K562 (cell line): ENCODE data around the gene WFIKKN2. TPM values are rescaled to one million over a fixed set of nuclear protein-coding genes. Genes with fewer than 3 reads are reported as not detected.

ENCODE experiments used
- ARID3B ChIP-seq: fragments of 250-450 bp; sonication (Bioruptor Pico); IDR thresholded peaks from 2 replicates; pipeline ENCODE4 v1.4.0; 2020; ENCODE audit warnings: borderline replicate concordance
- BHLHE40 ChIP-seq: IDR thresholded peaks from 2 replicates; pipeline ENCODE4 v1.6.1; 2011; ENCODE audit warnings: low read length, improper control_type of control experiment
- CREB3 ChIP-seq: fragments of 450-650 bp; conservative IDR thresholded peaks from 2 replicates; pipeline ENCODE4 v1.6.1; 2016; ENCODE audit warnings: missing genetic modification characterization, low read depth, mild to moderate bottlenecking, missing compliant biosample characterization, moderate library complexity
- E2F6 ChIP-seq, 2 experiments: IDR thresholded peaks; 2 replicates each; pipeline ENCODE4 v1.6.1; 2011; ENCODE audit warnings: borderline replicate concordance in 1 of 2, control low read depth in 1 of 2, low read depth in 1 of 2, low read length in 1 of 2, mild to moderate bottlenecking in 1 of 2, mixed read lengths in 1 of 2, moderate library complexity in 1 of 2; ENCODE audit not compliant: insufficient read depth in 1 of 2, insufficient read length in 1 of 2, poor library complexity in 1 of 2, severe bottlenecking in 1 of 2; ENCODE audit errors: extremely low read depth in 1 of 2
- GTF2A2 ChIP-seq: IDR thresholded peaks from 2 replicates; pipeline ENCODE4 v1.6.1; 2016; ENCODE audit warnings: mild to moderate bottlenecking, missing genetic modification characterization, missing compliant biosample characterization
- HCFC1 ChIP-seq: IDR thresholded peaks from 2 replicates; pipeline ENCODE4 v1.6.1; 2012; ENCODE audit warnings: low read depth, low read length, improper control_type of control experiment
- HIVEP1 ChIP-seq: fragments of 250-450 bp; sonication (Bioruptor Pico); IDR thresholded peaks from 2 replicates; pipeline ENCODE4 v1.4.0; 2020; ENCODE audit warnings: mild to moderate bottlenecking
- MTA2 ChIP-seq: fragments of 450-650 bp; IDR thresholded peaks from 2 replicates; pipeline ENCODE4 v1.6.1; 2016; ENCODE audit warnings: low read depth
- NR3C1 ChIP-seq: sonication (generic); formaldehyde crosslinking; IDR thresholded peaks from 2 replicates; pipeline ENCODE4 v1.8.1; 2022; ENCODE audit warnings: missing genetic modification reagents
- PREB ChIP-seq: sonication (generic); formaldehyde crosslinking; IDR thresholded peaks from 2 replicates; pipeline ENCODE4 v1.8.1; 2023; ENCODE audit warnings: mild to moderate bottlenecking, missing genetic modification reagents
- SIN3A ChIP-seq, 2 experiments: fragments of 150-350 bp in 1 of 2; IDR thresholded peaks; 2 replicates each; pipeline ENCODE4 v1.6.1; 2011 to 2016; ENCODE audit warnings: borderline replicate concordance in 2 of 2, low read depth in 2 of 2, low read length in 2 of 2, mild to moderate bottlenecking in 2 of 2, moderate library complexity in 2 of 2; ENCODE audit not compliant: control insufficient read depth in 1 of 2
- SMAD3 ChIP-seq: fragments of 450-650 bp; formaldehyde crosslinking; conservative IDR thresholded peaks from 2 replicates; pipeline ENCODE4 v1.4.0; 2020; ENCODE audit warnings: mild to moderate bottlenecking
- SMARCA5 ChIP-seq: fragments of 450-650 bp; IDR thresholded peaks from 2 replicates; pipeline ENCODE4 v1.6.1; 2016
- TEAD1 ChIP-seq, 2 experiments: fragments of 450-650 bp in 1 of 2; sonication (generic) in 1 of 2; formaldehyde crosslinking; IDR thresholded peaks; 2 replicates each; pipeline versions ENCODE4 v1.4.0 to v1.8.0; 2020 to 2022; ENCODE audit warnings: mild to moderate bottlenecking in 2 of 2, missing genetic modification reagents in 1 of 2
- THAP7 ChIP-seq: fragments of 250-450 bp; sonication (Bioruptor Pico); IDR thresholded peaks from 2 replicates; pipeline ENCODE4 v1.5.0; 2021
- ZNF224 ChIP-seq: sonication (generic); formaldehyde crosslinking; IDR thresholded peaks from 2 replicates; pipeline ENCODE4 v1.8.0; 2022; ENCODE audit warnings: mild to moderate bottlenecking, missing genetic modification reagents
- ZNF511 ChIP-seq: sonication (generic); formaldehyde crosslinking; IDR thresholded peaks from 2 replicates; pipeline ENCODE4 v1.8.0; 2022; ENCODE audit warnings: mild to moderate bottlenecking, missing genetic modification reagents
- polyA plus RNA-seq, 8 experiments: library from polyadenylated mRNA; depleted of rRNA in 4 of 8; stranded (reverse) in 5 of 8; unstranded in 3 of 8; fragments of >200 nt; fragmentation: Nextera tagmentation in 2 of 8; fragmentation: Illumina TruSeq in 1 of 8; extraction: Ambion mirVana in 2 of 8; extraction: Trizol in 1 of 8; gene quantifications; 2 replicates each; pipeline versions ENCODE4 v1.2.1 to v1.2.3, GENCODE V29; 2011 to 2014; ENCODE audit warnings: inconsistent platforms in 1 of 8, missing spikeins in 1 of 8
- total RNA-seq, 7 experiments: library from RNA; depleted of rRNA in 6 of 7; stranded (reverse); fragments of >200 nt in 6 of 7; fragmentation: Illumina TruSeq in 2 of 7; extraction: Trizol in 2 of 7; gene quantifications; 2 replicates each; pipeline versions ENCODE4 v1.2.1 to v1.2.3, GENCODE V29; 2011 to 2021; ENCODE audit warnings: low replicate concordance in 1 of 7

Gene WFIKKN2
- total and polyA plus RNA-seq, 9 of the 15 experiments (the other 6 are each of a cell fraction or from before 2014, with no cell fraction given): 0.07 TPM; not detected in 8

- TF ChIP-seq SIN3A (IDR thresholded peaks at IDR 0.05; ENCODE audit: borderline replicate concordance in 2 of 2, control insufficient read depth in 1 of 2, low read depth in 2 of 2, low read length in 2 of 2) (peak in 1 of 2 experiments; percentile 81; a peak in 1 of 4 replicates), BHLHE40 (0 out of 2 replicates have a peak, but pooled peaks have one; percentile 38), SMARCA5 (no peak), SMAD3 (CRISPR knock-in tag) (0 out of 2 replicates have a peak, but pooled peaks have one; percentile 72), PREB (CRISPR knock-in tag) (no peak), HIVEP1 (peak; percentile 89), GTF2A2 (tag) (peak; percentile 92), E2F6 (IDR thresholded peaks at IDR 0.05; ENCODE audit: borderline replicate concordance in 1 of 2, extremely low read depth in 1 of 2, insufficient read depth in 1 of 2, insufficient read length in 1 of 2, low read depth in 1 of 2, low read length in 1 of 2, poor library complexity in 1 of 2, severe bottlenecking in 1 of 2) (peak; percentile 30 to 85), ZNF511 (CRISPR knock-in tag) (peak; percentile 88; the same call in 1 of the 2 replicates), MTA2 (0 out of 2 replicates have a peak, but pooled peaks have one; percentile 19), TEAD1 (CRISPR knock-in tag; IDR thresholded peaks at IDR 0.05) (peak in 1 of 2 experiments; percentile 82; a peak in 2 of 4 replicates), HCFC1 (peak; percentile 62), NR3C1 (CRISPR knock-in tag) (no peak), ZNF224 (CRISPR knock-in tag) (0 out of 2 replicates have a peak, but pooled peaks have one; percentile 23), THAP7 (CRISPR knock-in tag) (0 out of 2 replicates have a peak, but pooled peaks have one; percentile 35), CREB3 (no peak), ARID3B (0 out of 2 replicates have a peak, but pooled peaks have one; percentile 29)
These were observed 31.0 kb downstream of the WFIKKN2 start, which contains the start of gene TOB1 (continued) for GRCh38 chr17:50866261-50866949.
